HG02642 (cell line): ENCODE data around the gene P4HA3.
"Not testable (repeated sequence)": the region's sequence is repeated elsewhere in the genome, so short reads cannot be mapped to it uniquely, and the experiment has no call there.

ENCODE experiments used
- ATAC-seq: cut with Tn5 transposase; IDR thresholded peaks from one replicate; pipeline ENCODE4 v1.9.1; 2021; ENCODE audit warnings: mild to moderate bottlenecking; ENCODE audit not compliant: unreplicated experiment, poor library complexity

Gene P4HA3

GRCh38 chr11:74311352-74311926 is at the start of gene P4HA3:
P4HA3 (minus strand) TSS chr11:74311640; CDS start chr11:74311611, 29 bp downstream.
- no peak for ATAC-seq

- no peak for ATAC-seq
These were observed 46.0 kb upstream of the P4HA3 start for GRCh38 chr11:74357449-74357848.

GRCh38 chr11:74355626-74356025 is 44.2 kb upstream of the P4HA3 start:
- ATAC-seq, result no peak

GRCh38 chr11:74354036-74354435 is 42.6 kb upstream of the P4HA3 start:
- ATAC-seq, result no peak

- ATAC-seq, result no peak
These were observed 35.9 kb upstream of the P4HA3 start for GRCh38 chr11:74347381-74347780.

GRCh38 chr11:74345420-74345819 is 34.0 kb upstream of the P4HA3 start:
- no peak for ATAC-seq

- ATAC-seq, result no peak
These were observed 30.5 kb upstream of the P4HA3 start for GRCh38 chr11:74341921-74342320.

- no peak for ATAC-seq
These were observed 28.2 kb upstream of the P4HA3 start for GRCh38 chr11:74339619-74340018.

- no peak for ATAC-seq
These were observed 27.5 kb upstream of the P4HA3 start for GRCh38 chr11:74338963-74339362.

GRCh38 chr11:74333193-74333592 is 21.8 kb upstream of the P4HA3 start:
- no peak for ATAC-seq

- no peak for ATAC-seq
These were observed 20.9 kb upstream of the P4HA3 start for GRCh38 chr11:74332291-74332690.

- not testable (repeated sequence) for ATAC-seq
These were observed 19.6 kb upstream of the P4HA3 start for GRCh38 chr11:74331000-74331399.

GRCh38 chr11:74330075-74330858 is 18.8 kb upstream of the P4HA3 start:
- ATAC-seq, result no peak

GRCh38 chr11:74327076-74327475 is 15.6 kb upstream of the P4HA3 start:
- ATAC-seq, result no peak

GRCh38 chr11:74326665-74327064 is 15.2 kb upstream of the P4HA3 start:
- no peak for ATAC-seq

- ATAC-seq, result no peak
These were observed 14.5 kb upstream of the P4HA3 start for GRCh38 chr11:74325649-74326645.

- no peak for ATAC-seq
These were observed 11.2 kb upstream of the P4HA3 start for GRCh38 chr11:74322667-74323066.

GRCh38 chr11:74321487-74322188 is 10.2 kb upstream of the P4HA3 start:
- no peak for ATAC-seq

- ATAC-seq, result no peak
These were observed 9.1 kb upstream of the P4HA3 start for GRCh38 chr11:74320538-74320937.

- ATAC-seq, result no peak
These were observed 7.8 kb upstream of the P4HA3 start for GRCh38 chr11:74319139-74319816.
